A549 (cell line): Measurements from ENCODE around the gene RARA. TPM values are rescaled to one million over a fixed set of nuclear protein-coding genes. Genes with fewer than 3 reads are reported as not detected.

Source experiments
- ATAC-seq, 2 experiments: fragments of 200-7000 bp in 1 of 2; fragments of >200 bp in 1 of 2; cut with Nextera tagmentation in 1 of 2; cut with Tn5 transposase in 1 of 2; 3 replicates each; pipeline versions ENCODE4 v1.8.0 to v1.9.1; 2018 to 2020; ENCODE audit warnings: mild to moderate bottlenecking in 1 of 2, moderate library complexity in 1 of 2
- CTCF ChIA-PET: fragments of 300-600 bp; sonication (Branson Sonifier 250); formaldehyde crosslinking; extraction: SDS; loops from one replicate; lab custom pipeline; 2021; ENCODE audit warnings: antibody characterized with exemption, inconsistent platforms; lab: Yijun Ruan, JAX
- POLR2A ChIA-PET: fragments of 350-600 bp; formaldehyde crosslinking; extraction: SDS; loops from one replicate; lab custom pipeline; 2021; ENCODE audit warnings: antibody characterized with exemption, inconsistent platforms; lab: Yijun Ruan, JAX
- DNase-seq, 2 experiments: peaks; one replicate each; pipeline versions ENCODE4 v3.0.0 to v3.0.0-alpha.2; 2011 to 2016; ENCODE audit warnings: low read depth in 1 of 2, low spot score in 1 of 2
- FAIRE-seq: peaks from 2 replicates; lab custom pipeline; 2011; peaks lifted over from hg19 to GRCh38; lab: Jason Lieb, UNC
- H3K27ac ChIP-seq, 2 experiments: fragments of >200 bp; sonication (Bioruptor Twin); formaldehyde crosslinking; 3 replicates each; pipeline ENCODE4 v1.5.1; 2016 to 2017
- H3K4me1 ChIP-seq: fragments of >200 bp; sonication (Bioruptor Twin); formaldehyde crosslinking; 3 replicates; pipeline ENCODE4 v1.6.1; 2016
- H3K4me2 ChIP-seq: fragments of >200 bp; sonication (Bioruptor Twin); formaldehyde crosslinking; 3 replicates; pipeline ENCODE4 v1.6.1; 2016
- H3K4me3 ChIP-seq: fragments of >200 bp; sonication (Bioruptor Twin); formaldehyde crosslinking; 3 replicates; pipeline ENCODE4 v1.5.1; 2016
- H3K9me3 ChIP-seq: fragments of >200 bp; sonication (Bioruptor Twin); formaldehyde crosslinking; 3 replicates; pipeline ENCODE4 v1.6.1; 2016
- ATOH8 ChIP-seq: fragments of 250-450 bp; sonication (Bioruptor Pico); IDR thresholded peaks from 2 replicates; pipeline ENCODE4 v1.5.0; 2020; ENCODE audit warnings: low read depth, mild to moderate bottlenecking, moderate library complexity
- BHLHE40 ChIP-seq: IDR thresholded peaks from 2 replicates; pipeline ENCODE4 v1.6.1; 2012; ENCODE audit warnings: low read depth, low read length, inconsistent platforms
- CBX2 ChIP-seq: fragments of 200-600 bp; sonication (generic); IDR thresholded peaks from 2 replicates; pipeline ENCODE4 v1.6.1; 2016; ENCODE audit warnings: low read depth, mild to moderate bottlenecking, borderline replicate concordance
- CEBPB ChIP-seq, 2 experiments: fragments of >200 bp in 1 of 2; sonication (Bioruptor Twin) in 1 of 2; formaldehyde crosslinking in 1 of 2; IDR thresholded peaks; 2 replicates each; pipeline ENCODE4 v1.6.1; 2012 to 2016
- CTCF ChIP-seq: fragments of >200 bp; sonication (Bioruptor Twin); formaldehyde crosslinking; IDR thresholded peaks from 3 replicates; pipeline ENCODE4 v1.5.1; 2016
- E2F6 ChIP-seq: IDR thresholded peaks from 2 replicates; pipeline ENCODE4 v1.6.1; 2012; ENCODE audit warnings: low read depth, borderline replicate concordance
- EHF ChIP-seq: fragments of 250-450 bp; sonication (Bioruptor Pico); IDR thresholded peaks from 2 replicates; pipeline ENCODE4 v1.5.0; 2020; ENCODE audit warnings: mild to moderate bottlenecking
- ELK1 ChIP-seq: fragments of 150-350 bp; IDR thresholded peaks from 2 replicates; pipeline ENCODE4 v1.6.1; 2014; ENCODE audit warnings: low read depth, mild to moderate bottlenecking, low read length
- EP300 ChIP-seq, 2 experiments: fragments of >200 bp; sonication (Bioruptor Twin); formaldehyde crosslinking; IDR thresholded peaks; 2 replicates in 1 of 2; 3 replicates in 1 of 2; pipeline ENCODE4 v1.6.1; 2016 to 2017
- ESRRA ChIP-seq: fragments of 150-350 bp; IDR thresholded peaks from 2 replicates; pipeline ENCODE4 v1.6.1; 2014; ENCODE audit warnings: mild to moderate bottlenecking, low read length, borderline replicate concordance
- FOSL2 ChIP-seq, 2 experiments: fragments of 450-650 bp in 1 of 2; fragments of >200 bp in 1 of 2; sonication (Bioruptor Twin) in 1 of 2; formaldehyde crosslinking; IDR thresholded peaks; 2 replicates each; pipeline versions ENCODE4 v1.5.0 to v1.6.1; 2016 to 2020; ENCODE audit warnings: mild to moderate bottlenecking in 1 of 2, moderate library complexity in 1 of 2
- GATA3 ChIP-seq: IDR thresholded peaks from 2 replicates; pipeline ENCODE4 v1.6.1; 2012; ENCODE audit warnings: borderline replicate concordance
- HEYL ChIP-seq: fragments of 250-450 bp; sonication (Bioruptor Pico); IDR thresholded peaks from 2 replicates; pipeline ENCODE4 v1.8.0; 2021; ENCODE audit warnings: mild to moderate bottlenecking, moderate library complexity
- NFE2L2 ChIP-seq: fragments of 150-350 bp; conservative IDR thresholded peaks from 2 replicates; pipeline ENCODE4 v1.6.1; 2014; ENCODE audit warnings: low read length
- NPAS2 ChIP-seq: fragments of 250-450 bp; sonication (Bioruptor Pico); IDR thresholded peaks from 2 replicates; pipeline ENCODE4 v1.8.0; 2022; ENCODE audit warnings: mild to moderate bottlenecking, moderate library complexity, borderline replicate concordance
- RFX5 ChIP-seq: fragments of 450-650 bp; IDR thresholded peaks from 2 replicates; pipeline ENCODE4 v1.7.1; 2014; ENCODE audit warnings: antibody characterized with exemption, mild to moderate bottlenecking, moderate library complexity
- RNF2 ChIP-seq: fragments of 200-600 bp; sonication (generic); IDR thresholded peaks from 2 replicates; pipeline ENCODE4 v1.6.1; 2016; ENCODE audit warnings: low read depth, mild to moderate bottlenecking, antibody characterized with exemption, moderate library complexity, borderline replicate concordance
- TP53 ChIP-seq: fragments of 250-450 bp; sonication (Bioruptor Pico); IDR thresholded peaks from 2 replicates; pipeline ENCODE4 v1.5.0; 2021; ENCODE audit warnings: mild to moderate bottlenecking, moderate library complexity
- USF2 ChIP-seq: fragments of 450-650 bp; IDR thresholded peaks from 2 replicates; pipeline ENCODE4 v1.6.1; 2014; ENCODE audit warnings: antibody characterized with exemption
- ZFP36 ChIP-seq: fragments of 450-650 bp; IDR thresholded peaks from 2 replicates; pipeline ENCODE4 v1.6.1; 2014; ENCODE audit warnings: borderline replicate concordance; ENCODE audit not compliant: partially characterized antibody
- ZNF302 ChIP-seq: fragments of 250-450 bp; sonication (Bioruptor Pico); IDR thresholded peaks from 2 replicates; pipeline ENCODE4 v1.9.0; 2021; ENCODE audit warnings: inconsistent platforms, mild to moderate bottlenecking, moderate library complexity
- WGBS: methylation state at CpG from one replicate; pipeline ENCODE4 v1.1.6; 2017; ENCODE audit errors: missing lambda C conversion rate; 5-methylcytosine and 5-hydroxymethylcytosine counted together
- polyA plus RNA-seq, 4 experiments: library from polyadenylated mRNA; depleted of rRNA in 3 of 4; stranded (reverse); fragments of >200 nt; fragmentation: RNase III in 1 of 4; extraction: RNeasy Plus Mini Kit Qiagen cat#74134 plus additional on column Dnase treatment in 1 of 4; gene quantifications; 2 replicates in 3 of 4; 3 replicates in 1 of 4; pipeline ENCODE4 v1.2.3, GENCODE V29; 2011 to 2017

RARA gene
- polyA plus RNA-seq, 2 of the 4 experiments (the other 2 are of a cell fraction), result 8.6 to 17.2 TPM

- no peak for TF ChIP-seq CTCF
Measured at GRCh38 chr17:40369923-40370322, 60.9 kb downstream of the RARA start (continued).

- FAIRE-seq (no peak), ATAC-seq (peak; percentile 59 to 69; a peak in 5 of 6 replicates), DNase-seq (peak in 1 of 2 experiments; percentile 70)
- H3K4me2 ChIP-seq, result no peak overlapping the region
- TF ChIP-seq RFX5 (no peak), ZNF302 (CRISPR knock-in tag) (no peak), GATA3 (no peak), E2F6 (no peak), BHLHE40 (no peak), ZFP36 (no peak), CEBPB (IDR thresholded peaks at IDR 0.05) (no peak), NPAS2 (CRISPR knock-in tag) (no peak), ESRRA (no peak), EP300 (IDR thresholded peaks at IDR 0.05) (no peak), NFE2L2 (no peak), CBX2 (no peak), RNF2 (no peak), ELK1 (no peak), USF2 (no peak), EHF (no peak), HEYL (CRISPR knock-in tag) (no peak), FOSL2 (IDR thresholded peaks at IDR 0.05) (no peak), FOSL2 (CRISPR knock-in tag; IDR thresholded peaks at IDR 0.05) (no peak), ATOH8 (no peak), TP53 (CRISPR knock-in tag) (no peak)
- no peak overlapping the region for H3K27ac ChIP-seq
- ChIA-PET POLR2A (no interaction called here), CTCF (interaction anchor here (0.7 to 40.3 kb wide), 13 partner anchors 7 to 189 kb away, joined by 3 to 2395 read pairs (median 7); partner anchors contain the start of genes CDC6, GJD3, IGFBP4 and RARA)
- WGBS, result 66% methylated on average over 16 of the region's 16 CpGs
- H3K4me1 ChIP-seq, result peaks cover 9% of the 10 kb centered on the region; the same call in 1 of the 3 replicates
- H3K9me3 ChIP-seq, result no peaks in the 10 kb centered on the region
- H3K4me3 ChIP-seq, result no peak overlapping the region
Measured at GRCh38 chr17:40371261-40371929, 62.4 kb downstream of the RARA start.
